Measurements from ENCODE around the gene SRR. TPM values are rescaled to one million over a fixed set of nuclear protein-coding genes. Genes with fewer than 3 reads are reported as not detected.

The SRR gene
- total RNA-seq, 1 experiment from 2014 or later, result 5.6 TPM

GRCh38 chr17:2295575-2295974 is 8.2 kb upstream of the SRR start:
- Histone ChIP-seq H3T11ph (ENCODE audit: low read length) (no peak overlapping the region), H4K5ac (ENCODE audit: insufficient read length, low read depth, low read length) (no peak overlapping the region), H2BK15ac (ENCODE audit: low read depth, low read length) (no peak overlapping the region), H4K91ac (ENCODE audit: insufficient read length, low read depth, low read length) (no peak overlapping the region), H3K27ac (ENCODE audit: insufficient read length, low read depth, low read length) (no peak overlapping the region), H3K4ac (ENCODE audit: low read depth, low read length) (no peak overlapping the region), H3K56ac (ENCODE audit: insufficient read length, low read depth, low read length) (no peak overlapping the region), H3K9ac (ENCODE audit: extremely low read depth, insufficient read length, low read length) (no peak overlapping the region), H3K14ac (ENCODE audit: insufficient read depth, low read length) (no peak overlapping the region), H3K79me1 (ENCODE audit: insufficient read depth, low read depth, low read length, poor library complexity, severe bottlenecking) (no peaks in the 10 kb centered on the region), H2BK12ac (ENCODE audit: insufficient read length, low read depth, low read length) (no peak overlapping the region), H3K9me3 (ENCODE audit: control insufficient read depth, low read depth, low read length) (no peaks in the 10 kb centered on the region), H3K79me2 (ENCODE audit: insufficient read depth, low read length) (no peaks in the 10 kb centered on the region), H4K8ac (replicated peaks; ENCODE audit: insufficient read length, low read depth, low read length) (no peak overlapping the region), H2BK120ac (ENCODE audit: low read depth, low read length, poor library complexity, severe bottlenecking) (no peak overlapping the region), H3K4me1 (ENCODE audit: insufficient read depth, low read length) (no peaks in the 10 kb centered on the region), H3K23ac (ENCODE audit: insufficient read length, low read depth, low read length) (no peak overlapping the region), H3K18ac (ENCODE audit: insufficient read length, low read depth, low read length) (no peak overlapping the region), H4K20me1 (ENCODE audit: control insufficient read depth, insufficient read depth, insufficient read length) (peaks cover 2% of the 10 kb centered on the region), H3K27me3 (ENCODE audit: insufficient read depth, low read length) (no peaks in the 10 kb centered on the region; the same call in 1 of the 2 replicates), H2AK5ac (ENCODE audit: insufficient read length, low read length) (no peak overlapping the region), H3K23me2 (ENCODE audit: insufficient read length, low read depth, low read length, poor library complexity, severe bottlenecking) (no peaks in the 10 kb centered on the region), H2BK5ac (ENCODE audit: insufficient read length, low read length) (no peak overlapping the region), H3K4me2 (ENCODE audit: insufficient read depth, insufficient read length, low read length) (no peak overlapping the region), H2AFZ (ENCODE audit: low read length) (no peak overlapping the region), H2BK20ac (ENCODE audit: low read depth, low read length, poor library complexity, severe bottlenecking) (no peak overlapping the region)
- Mint-ChIP-seq H3K9me3 (no peaks in the 10 kb centered on the region), H3K36me3 (ENCODE audit: insufficient read depth in 1 of 3, low read depth in 3 of 3) (peaks cover 33 to 85% (median 66%) of the 10 kb centered on the region in 3 experiments; a peak in 6 of 7 replicates), H3K4me3 (no peak overlapping the region), H3K27me3 (ENCODE audit: low read depth) (no peaks in the 10 kb centered on the region), H3K4me1 (no peaks in the 10 kb centered on the region; a peak in 2 of 4 replicates), H3K27ac (peak overlapping the region in 1 of 3 experiments; percentile 3; a peak in 2 of 7 replicates)
- DNase-seq, result no peak
- WGBS (ENCODE audit: extremely low coverage, insufficient read length, low lambda C conversion rate), result no CpG with 5 or more reads among the region's 1 CpG
- TF ChIP-seq CTCF (conservative IDR thresholded peaks at IDR 0.05), result no peak

Measured in H9 (cell line).